Ishikawa (cell line): ENCODE data around the gene CAMTA1.

ENCODE experiments used
- CREB1 ChIP-seq: IDR thresholded peaks from 2 replicates; pipeline ENCODE4 v1.6.1; 2012; ENCODE audit warnings: low read depth
- EP300 ChIP-seq: IDR thresholded peaks from 2 replicates; pipeline ENCODE4 v1.6.1; 2012; ENCODE audit warnings: borderline replicate concordance
- FOXM1 ChIP-seq: IDR thresholded peaks from 2 replicates; pipeline ENCODE4 v1.6.1; 2012; ENCODE audit warnings: low read depth, borderline replicate concordance
- NFIC ChIP-seq: IDR thresholded peaks from 2 replicates; pipeline ENCODE4 v1.6.1; 2012
- RAD21 ChIP-seq: IDR thresholded peaks from 2 replicates; pipeline ENCODE4 v1.6.1; 2012; ENCODE audit warnings: low read depth
- TAF1 ChIP-seq: IDR thresholded peaks from 2 replicates; pipeline ENCODE4 v1.6.1; 2012; ENCODE audit warnings: low read depth, mild to moderate bottlenecking
- TCF12 ChIP-seq: IDR thresholded peaks from 2 replicates; pipeline ENCODE4 v1.6.1; 2012; ENCODE audit warnings: low read depth
- YY1 ChIP-seq: IDR thresholded peaks from 2 replicates; pipeline ENCODE4 v1.6.1; 2012; ENCODE audit warnings: low read depth
- ZBTB7A ChIP-seq: IDR thresholded peaks from 2 replicates; pipeline ENCODE4 v1.6.1; 2012; ENCODE audit warnings: low read depth
- TF ChIP-seq, protein P1 (sequence below): IDR thresholded peaks from 2 replicates; pipeline ENCODE4 v1.6.1; 2012; ENCODE audit warnings: low read depth, mild to moderate bottlenecking
- TF ChIP-seq, protein P2 (sequence below): IDR thresholded peaks from 2 replicates; pipeline ENCODE4 v1.6.1; 2012

DNA sequence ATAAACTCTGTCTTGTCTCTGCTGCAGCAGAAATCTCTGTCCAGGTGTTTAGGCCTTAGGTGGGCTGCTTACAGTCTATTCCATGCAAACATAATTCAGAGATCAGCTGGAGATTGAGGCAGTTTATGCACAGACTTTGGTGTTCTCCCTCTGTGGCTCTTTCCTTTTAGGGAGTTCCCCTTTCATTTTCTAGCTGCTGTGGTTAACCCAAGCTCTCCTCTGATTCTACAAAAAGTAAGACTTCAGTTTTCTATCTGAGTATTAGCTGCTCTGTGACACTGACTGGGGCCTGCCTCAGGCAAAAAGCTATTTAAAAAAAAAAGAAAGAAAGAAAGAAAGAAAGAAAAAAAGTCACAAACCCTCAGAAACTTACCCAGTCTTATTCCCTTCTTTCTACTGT lies 211.1 kb downstream of the CAMTA1 start:
- TF ChIP-seq CREB1, result no peak
- TF ChIP-seq ZBTB7A, result no peak
- no peak for TF ChIP-seq FOXM1
- TF ChIP-seq TCF12, result no peak
- no peak for TF ChIP-seq EP300
- TF ChIP-seq, protein P1, sequence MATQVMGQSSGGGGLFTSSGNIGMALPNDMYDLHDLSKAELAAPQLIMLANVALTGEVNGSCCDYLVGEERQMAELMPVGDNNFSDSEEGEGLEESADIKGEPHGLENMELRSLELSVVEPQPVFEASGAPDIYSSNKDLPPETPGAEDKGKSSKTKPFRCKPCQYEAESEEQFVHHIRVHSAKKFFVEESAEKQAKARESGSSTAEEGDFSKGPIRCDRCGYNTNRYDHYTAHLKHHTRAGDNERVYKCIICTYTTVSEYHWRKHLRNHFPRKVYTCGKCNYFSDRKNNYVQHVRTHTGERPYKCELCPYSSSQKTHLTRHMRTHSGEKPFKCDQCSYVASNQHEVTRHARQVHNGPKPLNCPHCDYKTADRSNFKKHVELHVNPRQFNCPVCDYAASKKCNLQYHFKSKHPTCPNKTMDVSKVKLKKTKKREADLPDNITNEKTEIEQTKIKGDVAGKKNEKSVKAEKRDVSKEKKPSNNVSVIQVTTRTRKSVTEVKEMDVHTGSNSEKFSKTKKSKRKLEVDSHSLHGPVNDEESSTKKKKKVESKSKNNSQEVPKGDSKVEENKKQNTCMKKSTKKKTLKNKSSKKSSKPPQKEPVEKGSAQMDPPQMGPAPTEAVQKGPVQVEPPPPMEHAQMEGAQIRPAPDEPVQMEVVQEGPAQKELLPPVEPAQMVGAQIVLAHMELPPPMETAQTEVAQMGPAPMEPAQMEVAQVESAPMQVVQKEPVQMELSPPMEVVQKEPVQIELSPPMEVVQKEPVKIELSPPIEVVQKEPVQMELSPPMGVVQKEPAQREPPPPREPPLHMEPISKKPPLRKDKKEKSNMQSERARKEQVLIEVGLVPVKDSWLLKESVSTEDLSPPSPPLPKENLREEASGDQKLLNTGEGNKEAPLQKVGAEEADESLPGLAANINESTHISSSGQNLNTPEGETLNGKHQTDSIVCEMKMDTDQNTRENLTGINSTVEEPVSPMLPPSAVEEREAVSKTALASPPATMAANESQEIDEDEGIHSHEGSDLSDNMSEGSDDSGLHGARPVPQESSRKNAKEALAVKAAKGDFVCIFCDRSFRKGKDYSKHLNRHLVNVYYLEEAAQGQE, result no peak
- TF ChIP-seq TAF1, result no peak
- TF ChIP-seq, protein P2, sequence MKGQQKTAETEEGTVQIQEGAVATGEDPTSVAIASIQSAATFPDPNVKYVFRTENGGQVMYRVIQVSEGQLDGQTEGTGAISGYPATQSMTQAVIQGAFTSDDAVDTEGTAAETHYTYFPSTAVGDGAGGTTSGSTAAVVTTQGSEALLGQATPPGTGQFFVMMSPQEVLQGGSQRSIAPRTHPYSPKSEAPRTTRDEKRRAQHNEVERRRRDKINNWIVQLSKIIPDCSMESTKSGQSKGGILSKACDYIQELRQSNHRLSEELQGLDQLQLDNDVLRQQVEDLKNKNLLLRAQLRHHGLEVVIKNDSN, result no peak
- TF ChIP-seq YY1, result no peak
- TF ChIP-seq RAD21, result no peak
- no peak for TF ChIP-seq NFIC
